Activated CD8-positive, alpha-beta memory T cell treated with anti-CD3 and anti-CD28 coated beads, Interleukin-2, amount 10 ng/mL, durations not matched to agents 7 days and 5 days (primary cell): ENCODE data around the gene C16orf46. TPM values are rescaled to one million over a fixed set of nuclear protein-coding genes. Genes with fewer than 3 reads are reported as not detected.

Experiments used
- ATAC-seq: fragments of 150-1000 bp; cut with Tn5 transposase; one replicate; pipeline ENCODE4 v1.10.0; 2021; ENCODE audit warnings: moderate library complexity
- CTCF ChIA-PET: fragments of 350-600 bp; sonication (Branson Sonifier 250); formaldehyde crosslinking; loops from one replicate; lab custom pipeline; 2021; ENCODE audit warnings: antibody characterized with exemption; lab: Charles Lee
- DNase-seq: peaks from one replicate; pipeline ENCODE4 v3.0.0-alpha.2; 2020
- H3K27ac Mint-ChIP-seq: one replicate; pipeline ENCODE4 v1.8.0; 2021; ENCODE audit warnings: mild to moderate bottlenecking, mixed read lengths
- H3K27me3 Mint-ChIP-seq: one replicate; pipeline ENCODE4 v1.8.0; 2021; ENCODE audit warnings: mixed read lengths
- H3K36me3 Mint-ChIP-seq: one replicate; pipeline ENCODE4 v1.8.0; 2021; ENCODE audit warnings: mild to moderate bottlenecking, mixed read lengths
- H3K4me1 Mint-ChIP-seq: one replicate; pipeline ENCODE4 v1.8.0; 2021; ENCODE audit warnings: mixed read lengths
- H3K4me3 Mint-ChIP-seq: one replicate; pipeline ENCODE4 v1.8.0; 2021; ENCODE audit warnings: mild to moderate bottlenecking, moderate library complexity, mixed read lengths
- H3K9me3 Mint-ChIP-seq: one replicate; pipeline ENCODE4 v1.8.0; 2022; ENCODE audit warnings: low read depth, mixed read lengths
- total RNA-seq, 2 experiments: library from RNA; stranded (reverse); gene quantifications; one replicate each; pipeline ENCODE4 v1.2.3, GENCODE V29; 2021

The C16orf46 gene
- total RNA-seq, 2 experiments from 2014 or later: not detected

- no peak overlapping the region for H3K27ac Mint-ChIP-seq
- no peaks in the 10 kb centered on the region for H3K27me3 Mint-ChIP-seq
- CTCF ChIA-PET: no interaction called here
- H3K4me3 Mint-ChIP-seq: no peak overlapping the region
- H3K9me3 Mint-ChIP-seq: no peaks in the 10 kb centered on the region
- H3K36me3 Mint-ChIP-seq: no peaks in the 10 kb centered on the region
- H3K4me1 Mint-ChIP-seq: peaks cover 8% of the 10 kb centered on the region
- no peak for DNase-seq
- no peak for ATAC-seq
Measured at GRCh38 chr16:81067166-81067565, 9.9 kb downstream of the C16orf46 start.

- ATAC-seq (no peak), DNase-seq (no peak)
- Mint-ChIP-seq H3K27me3 (no peaks in the 10 kb centered on the region), H3K36me3 (no peaks in the 10 kb centered on the region), H3K9me3 (no peaks in the 10 kb centered on the region), H3K4me1 (peaks cover 8% of the 10 kb centered on the region), H3K4me3 (no peak overlapping the region), H3K27ac (no peak overlapping the region)
- CTCF ChIA-PET: no interaction called here
Measured at GRCh38 chr16:81066681-81067080, 10.4 kb downstream of the C16orf46 start.

- no peak overlapping the region for H3K27ac Mint-ChIP-seq
- H3K27me3 Mint-ChIP-seq: no peaks in the 10 kb centered on the region
- H3K4me1 Mint-ChIP-seq: peaks cover 5% of the 10 kb centered on the region
- CTCF ChIA-PET: no interaction called here
- no peak for DNase-seq
- H3K9me3 Mint-ChIP-seq: no peaks in the 10 kb centered on the region
- ATAC-seq: no peak
- H3K4me3 Mint-ChIP-seq: no peak overlapping the region
- H3K36me3 Mint-ChIP-seq: no peaks in the 10 kb centered on the region
Measured at GRCh38 chr16:81061871-81062608, 15.0 kb downstream of the C16orf46 start.

GRCh38 chr16:81061307-81061640 is 15.8 kb downstream of the C16orf46 start:
- H3K27ac Mint-ChIP-seq: no peak overlapping the region
- ATAC-seq: no peak

GRCh38 chr16:81060576-81061306 is 16.3 kb downstream of the C16orf46 start:
- no peak overlapping the region for H3K27ac Mint-ChIP-seq
- ATAC-seq (no peak), DNase-seq (no peak)
- H3K36me3 Mint-ChIP-seq: no peaks in the 10 kb centered on the region
- H3K4me3 Mint-ChIP-seq: no peak overlapping the region
- H3K27me3 Mint-ChIP-seq: no peaks in the 10 kb centered on the region
- H3K9me3 Mint-ChIP-seq: no peaks in the 10 kb centered on the region
- H3K4me1 Mint-ChIP-seq: no peaks in the 10 kb centered on the region
- CTCF ChIA-PET: no interaction called here

More at GRCh38 chr16:81061307-81061640, 15.8 kb downstream of the C16orf46 start:
- H3K27me3 Mint-ChIP-seq: no peaks in the 10 kb centered on the region
- CTCF ChIA-PET: no interaction called here
- no peaks in the 10 kb centered on the region for H3K9me3 Mint-ChIP-seq
- DNase-seq: no peak
- H3K4me1 Mint-ChIP-seq: no peaks in the 10 kb centered on the region
- H3K4me3 Mint-ChIP-seq: no peak overlapping the region
- H3K36me3 Mint-ChIP-seq: no peaks in the 10 kb centered on the region

GRCh38 chr16:81053761-81054160 is 23.3 kb downstream of the C16orf46 start:
- Mint-ChIP-seq H3K9me3 (peaks cover 11% of the 10 kb centered on the region), H3K36me3 (peaks cover 3% of the 10 kb centered on the region), H3K27ac (no peak overlapping the region), H3K27me3 (no peaks in the 10 kb centered on the region), H3K4me3 (no peak overlapping the region), H3K4me1 (no peaks in the 10 kb centered on the region)
- ATAC-seq (no peak), DNase-seq (no peak)
- CTCF ChIA-PET: no interaction called here

- Mint-ChIP-seq H3K4me3 (no peak overlapping the region), H3K4me1 (peaks cover 5% of the 10 kb centered on the region), H3K27me3 (no peaks in the 10 kb centered on the region), H3K27ac (no peak overlapping the region), H3K36me3 (peaks cover 38% of the 10 kb centered on the region), H3K9me3 (no peaks in the 10 kb centered on the region)
- no peak for ATAC-seq
- CTCF ChIA-PET: interaction anchor here (1.4 kb wide), 1 partner anchor 31 kb away, joined by 3 read pairs; no protein-coding TSS in a partner anchor
- DNase-seq: no peak
Measured at GRCh38 chr16:81042821-81043220, 34.2 kb downstream of the C16orf46 start.

GRCh38 chr16:81041696-81042095 is 35.3 kb downstream of the C16orf46 start:
- ATAC-seq (no peak), DNase-seq (no peak)
- Mint-ChIP-seq H3K4me3 (no peak overlapping the region), H3K4me1 (peaks cover 14% of the 10 kb centered on the region), H3K36me3 (peaks cover 39% of the 10 kb centered on the region), H3K9me3 (no peaks in the 10 kb centered on the region), H3K27me3 (no peaks in the 10 kb centered on the region), H3K27ac (no peak overlapping the region)
- CTCF ChIA-PET: interaction anchor here (1.4 kb wide), 1 partner anchor 32 kb away, joined by 3 read pairs; no protein-coding TSS in a partner anchor

- no peaks in the 10 kb centered on the region for H3K27me3 Mint-ChIP-seq
- CTCF ChIA-PET: no interaction called here
- ATAC-seq: no peak
- H3K4me3 Mint-ChIP-seq: no peak overlapping the region
- peaks cover 38% of the 10 kb centered on the region for H3K36me3 Mint-ChIP-seq
- H3K4me1 Mint-ChIP-seq: peaks cover 17% of the 10 kb centered on the region
- no peak overlapping the region for H3K27ac Mint-ChIP-seq
- no peak for DNase-seq
- no peaks in the 10 kb centered on the region for H3K9me3 Mint-ChIP-seq
Measured at GRCh38 chr16:81040842-81041241, 36.2 kb downstream of the C16orf46 start.

GRCh38 chr16:81040131-81040530 is 36.9 kb downstream of the C16orf46 start:
- DNase-seq: no peak
- Mint-ChIP-seq H3K27ac (no peak overlapping the region), H3K9me3 (no peaks in the 10 kb centered on the region), H3K4me3 (no peak overlapping the region), H3K4me1 (peaks cover 20% of the 10 kb centered on the region), H3K27me3 (no peaks in the 10 kb centered on the region), H3K36me3 (peaks cover 34% of the 10 kb centered on the region)
- CTCF ChIA-PET: no interaction called here
- no peak for ATAC-seq

- H3K4me3 Mint-ChIP-seq: peak overlapping the region; percentile 79
- CTCF ChIA-PET: interaction anchor here (1.0 to 6.0 kb wide), 10 partner anchors 9 to 168 kb away, joined by 3 to 54 read pairs (median 8); partner anchors contain the start of gene C16orf46
- ATAC-seq: no peak
- H3K36me3 Mint-ChIP-seq: peaks cover 17% of the 10 kb centered on the region
- H3K4me1 Mint-ChIP-seq: peaks cover 20% of the 10 kb centered on the region
- no peaks in the 10 kb centered on the region for H3K27me3 Mint-ChIP-seq
- DNase-seq: no peak
- H3K27ac Mint-ChIP-seq: peak overlapping the region; percentile 65
- H3K9me3 Mint-ChIP-seq: no peaks in the 10 kb centered on the region
Measured at GRCh38 chr16:81036751-81037350, 40.2 kb downstream of the C16orf46 start.

GRCh38 chr16:81035975-81036750 is 40.9 kb downstream of the C16orf46 start:
- Mint-ChIP-seq H3K4me1 (peaks cover 20% of the 10 kb centered on the region), H3K27me3 (no peaks in the 10 kb centered on the region), H3K4me3 (peak overlapping the region; percentile 79), H3K36me3 (peaks cover 18% of the 10 kb centered on the region), H3K9me3 (no peaks in the 10 kb centered on the region), H3K27ac (peak overlapping the region; percentile 65)
- CTCF ChIA-PET: interaction anchor here (0.6 to 6.0 kb wide), 40 partner anchors 9 to 853 kb away, joined by 3 to 54 read pairs (median 4); partner anchors contain the start of genes C16orf46, CENPN, CMC2 and GAN
- DNase-seq (peak; percentile 61), ATAC-seq (peak; percentile 72)
